Esophagus muscularis mucosa (tissue), 3 donors: ENCODE data around the gene TGFBR3.

Experiments
- CTCF ChIP-seq, 3 experiments: fragments of 200-600 bp in 2 of 3; fragments of 450-650 bp in 1 of 3; sonication (generic) in 2 of 3; IDR thresholded peaks; one replicate each; pipeline ENCODE4 v1.5.1; 2017 to 2019; ENCODE audit warnings: antibody characterized with exemption in 3 of 3, mild to moderate bottlenecking in 2 of 3, moderate library complexity in 1 of 3
- POLR2A ChIP-seq: fragments of 450-650 bp; IDR thresholded peaks from one replicate; pipeline ENCODE4 v1.6.1; 2017; ENCODE audit warnings: antibody characterized with exemption, moderate library complexity, mild to moderate bottlenecking, low read depth

GRCh38 chr1:91711504-91712247 lies 174.3 kb downstream of the TGFBR3 start:
- TF ChIP-seq CTCF (IDR thresholded peaks at IDR 0.05): no peak
- no peak for TF ChIP-seq POLR2A
